OCI-LY1 (cell line): ENCODE measurements around the gene TBC1D10A.

Source experiments
- H2AFZ ChIP-seq: fragments of 200-600 bp; sonication (generic), shearing (Covaris generic); 2 replicates; pipeline ENCODE4 v1.6.0; 2014; ENCODE audit warnings: antibody characterized with exemption, mild to moderate bottlenecking, low read length
- H3F3A ChIP-seq: fragments of 200-600 bp; sonication (generic), shearing (Covaris generic); 2 replicates; pipeline ENCODE4 v1.6.0; 2014; ENCODE audit warnings: mild to moderate bottlenecking, antibody characterized with exemption, low read length, moderate library complexity; ENCODE audit not compliant: insufficient read depth
- H3K27ac ChIP-seq: fragments of 200-600 bp; sonication (generic); 2 replicates; pipeline ENCODE4 v1.5.1; 2014; ENCODE audit warnings: low read length, mixed run types, mild to moderate bottlenecking, low read depth; ENCODE audit not compliant: poor library complexity, severe bottlenecking
- H3K27me3 ChIP-seq: fragments of 200-600 bp; sonication (generic); 2 replicates; pipeline ENCODE4 v1.6.0; 2014; ENCODE audit warnings: antibody characterized with exemption, mild to moderate bottlenecking, low read length, moderate library complexity; ENCODE audit not compliant: insufficient read depth
- H3K36me3 ChIP-seq: fragments of 200-600 bp; sonication (generic); 2 replicates; pipeline ENCODE4 v1.6.1; 2014; ENCODE audit warnings: mild to moderate bottlenecking, antibody characterized with exemption, low read length, moderate library complexity, mixed read lengths; ENCODE audit not compliant: insufficient read depth
- H3K4me1 ChIP-seq: fragments of 200-600 bp; sonication (generic); 2 replicates; pipeline ENCODE4 v1.5.1; 2014; ENCODE audit warnings: mild to moderate bottlenecking, low read length, moderate library complexity; ENCODE audit not compliant: insufficient read depth, severe bottlenecking
- H3K4me2 ChIP-seq: fragments of 200-600 bp; sonication (generic), shearing (Covaris generic); 2 replicates; pipeline ENCODE4 v1.6.1; 2014; ENCODE audit warnings: low read length
- H3K4me3 ChIP-seq: fragments of 200-600 bp; sonication (generic); 2 replicates; pipeline ENCODE4 v1.5.1; 2014; ENCODE audit warnings: low read length, low read depth, mild to moderate bottlenecking, mixed read lengths; ENCODE audit not compliant: poor library complexity, severe bottlenecking
- H3K79me2 ChIP-seq: fragments of 200-600 bp; shearing (Covaris generic); 2 replicates; pipeline ENCODE4 v1.6.1; 2016; ENCODE audit warnings: mixed run types, low read length, mixed read lengths; ENCODE audit not compliant: insufficient read depth
- H3K9ac ChIP-seq: fragments of 200-600 bp; sonication (generic), shearing (Covaris generic); 2 replicates; pipeline ENCODE4 v1.6.1; 2014; ENCODE audit warnings: mild to moderate bottlenecking, low read length, mixed read lengths
- H3K9me2 ChIP-seq: fragments of 200-600 bp; sonication (generic), shearing (Covaris generic); 2 replicates; pipeline ENCODE4 v1.6.1; 2014; ENCODE audit warnings: low read depth, mild to moderate bottlenecking, low read length, mixed read lengths
- H3K9me3 ChIP-seq: fragments of 200-600 bp; shearing (Covaris generic); 2 replicates; pipeline ENCODE4 v1.6.1; 2014; ENCODE audit warnings: low read length, mixed read lengths
- H4K20me1 ChIP-seq: fragments of 200-600 bp; sonication (generic), shearing (Covaris generic); 2 replicates; pipeline ENCODE4 v1.6.0; 2016; ENCODE audit warnings: mild to moderate bottlenecking, low read length; ENCODE audit not compliant: insufficient read depth
- EZH2 ChIP-seq: fragments of 200-600 bp; sonication (generic), shearing (Covaris generic); IDR thresholded peaks from 2 replicates; pipeline ENCODE4 v1.8.0; 2017; ENCODE audit warnings: borderline replicate concordance, mixed run types, mild to moderate bottlenecking, antibody characterized with exemption, low read length, moderate library complexity, mixed read lengths
- TF ChIP-seq, protein P1 (sequence below): fragments of 200-600 bp; sonication (generic), shearing (Covaris generic); IDR thresholded peaks from 2 replicates; pipeline ENCODE4 v1.5.1; 2017; ENCODE audit warnings: mild to moderate bottlenecking, antibody characterized with exemption, low read length, moderate library complexity, mixed read lengths

TBC1D10A gene

DNA sequence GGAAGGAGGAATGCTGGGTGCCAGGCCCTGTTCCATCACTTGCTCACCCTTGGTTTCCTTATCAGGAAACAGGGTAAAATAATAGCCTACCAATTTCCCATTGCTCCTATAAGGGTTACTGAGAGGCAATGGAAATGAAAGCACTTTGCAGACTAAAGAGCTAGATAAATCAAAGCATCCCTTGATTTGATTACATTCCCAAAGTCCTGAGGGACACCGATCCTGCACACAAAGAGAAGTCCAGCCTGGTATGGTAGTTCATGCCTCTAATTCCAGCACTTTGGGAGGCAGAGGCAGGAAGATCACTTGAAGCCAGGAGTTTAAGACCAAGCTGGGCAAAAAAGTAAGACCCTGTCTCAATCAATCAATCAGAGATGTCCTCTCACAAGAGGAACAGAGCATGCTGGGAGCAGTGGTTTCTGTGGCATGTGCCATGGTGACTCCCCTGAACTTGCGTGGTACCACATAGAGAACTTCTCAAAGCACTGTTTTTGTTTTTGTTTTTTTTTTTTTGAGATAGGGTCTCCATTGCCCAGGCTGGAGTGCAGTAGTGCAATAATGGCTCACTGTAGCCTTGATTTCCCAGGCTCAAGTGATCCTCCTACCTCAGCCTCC, 10.7 kb downstream of the TBC1D10A start:
- Histone ChIP-seq H4K20me1 (no peaks in the 10 kb centered on the region), H3K27ac (no peak overlapping the region), H3K9me2 (no peaks in the 10 kb centered on the region), H3K27me3 (no peaks in the 10 kb centered on the region), H3K36me3 (peaks cover 4% of the 10 kb centered on the region; the same call in 1 of the 2 replicates), H2AFZ (no peak overlapping the region), H3K79me2 (no peaks in the 10 kb centered on the region), H3K9ac (no peak overlapping the region), H3K4me2 (no peak overlapping the region), H3K4me1 (peaks cover 5% of the 10 kb centered on the region), H3F3A (no peaks in the 10 kb centered on the region), H3K4me3 (no peak overlapping the region), H3K9me3 (no peaks in the 10 kb centered on the region)
- TF ChIP-seq EZH2, result no peak
- TF ChIP-seq, protein P1, sequence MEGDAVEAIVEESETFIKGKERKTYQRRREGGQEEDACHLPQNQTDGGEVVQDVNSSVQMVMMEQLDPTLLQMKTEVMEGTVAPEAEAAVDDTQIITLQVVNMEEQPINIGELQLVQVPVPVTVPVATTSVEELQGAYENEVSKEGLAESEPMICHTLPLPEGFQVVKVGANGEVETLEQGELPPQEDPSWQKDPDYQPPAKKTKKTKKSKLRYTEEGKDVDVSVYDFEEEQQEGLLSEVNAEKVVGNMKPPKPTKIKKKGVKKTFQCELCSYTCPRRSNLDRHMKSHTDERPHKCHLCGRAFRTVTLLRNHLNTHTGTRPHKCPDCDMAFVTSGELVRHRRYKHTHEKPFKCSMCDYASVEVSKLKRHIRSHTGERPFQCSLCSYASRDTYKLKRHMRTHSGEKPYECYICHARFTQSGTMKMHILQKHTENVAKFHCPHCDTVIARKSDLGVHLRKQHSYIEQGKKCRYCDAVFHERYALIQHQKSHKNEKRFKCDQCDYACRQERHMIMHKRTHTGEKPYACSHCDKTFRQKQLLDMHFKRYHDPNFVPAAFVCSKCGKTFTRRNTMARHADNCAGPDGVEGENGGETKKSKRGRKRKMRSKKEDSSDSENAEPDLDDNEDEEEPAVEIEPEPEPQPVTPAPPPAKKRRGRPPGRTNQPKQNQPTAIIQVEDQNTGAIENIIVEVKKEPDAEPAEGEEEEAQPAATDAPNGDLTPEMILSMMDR, result no peak

GRCh38 chr22:30314915-30315314, 11.8 kb downstream of the TBC1D10A start:
- no peak overlapping the region for H3K27ac ChIP-seq
- H3K9ac ChIP-seq, result no peak overlapping the region
- H3K4me2 ChIP-seq, result no peak overlapping the region

DNA sequence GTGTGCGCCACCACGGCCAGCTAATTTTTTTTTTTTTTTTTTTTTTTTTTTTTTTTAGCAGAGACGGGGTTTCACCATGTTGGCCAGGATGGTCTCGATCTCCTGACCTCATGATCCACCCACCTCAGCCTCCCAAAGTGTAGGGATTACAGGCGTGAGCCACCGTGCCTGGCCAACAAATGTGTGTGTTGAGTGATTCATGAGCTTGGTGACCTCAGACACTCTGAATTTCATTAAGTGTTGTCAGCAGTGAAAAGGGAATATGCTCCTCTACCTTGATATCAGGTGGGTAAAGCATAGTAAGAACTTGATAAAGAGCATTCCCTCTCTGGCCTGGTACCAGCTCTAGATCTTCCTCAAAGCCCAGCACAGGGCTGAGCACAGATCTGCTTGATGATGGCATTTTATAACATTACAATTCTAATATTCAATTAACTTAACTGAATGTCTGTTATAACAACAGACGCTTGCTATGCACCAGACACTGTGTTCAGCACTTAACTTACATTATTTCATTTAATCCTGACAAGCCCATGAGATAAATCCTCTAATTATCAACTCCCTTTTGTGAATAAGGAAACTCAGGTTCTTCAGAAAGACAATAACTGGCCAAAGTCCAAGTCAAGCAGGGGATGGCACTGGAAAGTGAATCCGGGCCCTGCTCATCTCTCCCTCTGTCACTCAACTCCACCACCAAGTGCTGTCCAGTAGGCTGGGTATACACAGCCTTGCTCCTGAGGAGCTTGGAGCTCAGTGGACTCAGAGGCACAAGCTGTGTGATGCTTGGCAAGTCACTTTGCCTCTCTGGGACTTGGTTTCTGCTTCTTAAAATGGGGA, 13.0 kb downstream of the TBC1D10A start:
- no peak for TF ChIP-seq EZH2
- TF ChIP-seq, protein P1, result no peak
- Histone ChIP-seq H3K27ac (no peak overlapping the region), H3K9me2 (no peaks in the 10 kb centered on the region), H4K20me1 (no peaks in the 10 kb centered on the region), H3K9me3 (no peaks in the 10 kb centered on the region), H3K36me3 (peaks cover 4% of the 10 kb centered on the region; the same call in 1 of the 2 replicates), H3K4me2 (no peak overlapping the region), H3K27me3 (no peaks in the 10 kb centered on the region), H3K9ac (no peak overlapping the region), H2AFZ (no peak overlapping the region), H3F3A (no peaks in the 10 kb centered on the region), H3K4me1 (peaks cover 28% of the 10 kb centered on the region), H3K4me3 (no peak overlapping the region), H3K79me2 (no peaks in the 10 kb centered on the region)

More at GRCh38 chr22:30314915-30315314, 11.8 kb downstream of the TBC1D10A start:
- H3F3A ChIP-seq, result no peaks in the 10 kb centered on the region
- no peaks in the 10 kb centered on the region for H3K9me2 ChIP-seq
- no peaks in the 10 kb centered on the region for H3K27me3 ChIP-seq
- peaks cover 17% of the 10 kb centered on the region for H3K4me1 ChIP-seq
- H2AFZ ChIP-seq, result no peak overlapping the region
- H3K36me3 ChIP-seq, result peaks cover 4% of the 10 kb centered on the region; the same call in 1 of the 2 replicates
- TF ChIP-seq EZH2, result no peak
- TF ChIP-seq, protein P1, result no peak
- no peaks in the 10 kb centered on the region for H3K9me3 ChIP-seq
- no peaks in the 10 kb centered on the region for H3K79me2 ChIP-seq
- H3K4me3 ChIP-seq, result no peak overlapping the region
- H4K20me1 ChIP-seq, result no peaks in the 10 kb centered on the region
